A673 (cell line): ENCODE measurements around the gene MAPKAP1. TPM values are rescaled to one million over a fixed set of nuclear protein-coding genes. Genes with fewer than 3 reads are reported as not detected.

Source experiments
- BruUV-seq: library from RNA; stranded (reverse); fragments of 400-500 nt; replicated peaks from 2 replicates; lab custom pipeline; 2021; lab: Mats Ljungman, UMichigan
- CTCF ChIA-PET: fragments of 300-600 bp; sonication (Branson Sonifier 250); formaldehyde crosslinking; loops from one replicate; lab custom pipeline; 2022; ENCODE audit warnings: antibody characterized with exemption; lab: Charles Lee
- POLR2A ChIA-PET: fragments of 300-600 bp; sonication (Branson Sonifier 250); formaldehyde crosslinking; loops from one replicate; lab custom pipeline; 2022; ENCODE audit warnings: antibody characterized with exemption; ENCODE audit not compliant: low non-redundant PET; lab: Charles Lee
- DNase-seq: peaks from one replicate; pipeline ENCODE4 v3.0.0-alpha.2; 2015; ENCODE audit warnings: low spot score
- H3K27ac ChIP-seq: fragments of 200-600 bp; sonication (generic); 2 replicates; pipeline ENCODE4 v1.5.1; 2016; ENCODE audit warnings: mixed run types, low read depth, mild to moderate bottlenecking, mixed read lengths, antibody characterized with exemption, low read length; ENCODE audit not compliant: poor library complexity, severe bottlenecking
- H3K27me3 ChIP-seq: fragments of 200-600 bp; sonication (generic); replicated peaks from 2 replicates; pipeline ENCODE4 v1.6.1; 2017; ENCODE audit warnings: mixed run types, low read depth, mild to moderate bottlenecking, mixed read lengths, antibody characterized with exemption, low read length; ENCODE audit not compliant: insufficient read depth, poor library complexity
- H3K36me3 ChIP-seq: fragments of 200-600 bp; sonication (generic); 2 replicates; pipeline ENCODE4 v1.6.1; 2016; ENCODE audit warnings: mixed run types, mild to moderate bottlenecking, mixed read lengths, antibody characterized with exemption, low read length; ENCODE audit not compliant: insufficient read depth, poor library complexity, severe bottlenecking
- H3K4me1 ChIP-seq: fragments of 200-600 bp; sonication (generic); 2 replicates; pipeline ENCODE4 v1.6.1; 2017; ENCODE audit warnings: mixed run types, mild to moderate bottlenecking, mixed read lengths, antibody characterized with exemption, low read length; ENCODE audit not compliant: insufficient read depth, poor library complexity, severe bottlenecking
- H3K4me3 ChIP-seq: fragments of 200-600 bp; sonication (generic); 2 replicates; pipeline ENCODE4 v1.5.1; 2016; ENCODE audit warnings: low read depth, mixed run types, mild to moderate bottlenecking, mixed read lengths, low read length; ENCODE audit not compliant: poor library complexity, severe bottlenecking
- H3K9me3 ChIP-seq: fragments of 200-600 bp; sonication (generic); 2 replicates; pipeline ENCODE4 v1.6.1; 2016; ENCODE audit warnings: mixed run types, low read depth, mild to moderate bottlenecking, mixed read lengths, antibody characterized with exemption, low read length; ENCODE audit not compliant: poor library complexity, severe bottlenecking
- EZH2 ChIP-seq: fragments of 200-600 bp; sonication (generic); IDR thresholded peaks from 2 replicates; pipeline ENCODE4 v1.6.1; 2017; ENCODE audit warnings: borderline replicate concordance, low read depth, mild to moderate bottlenecking, mixed read lengths, antibody characterized with exemption, low read length; ENCODE audit not compliant: poor library complexity, severe bottlenecking
- intact Hi-C: fragments of 100-400 bp; cut with micrococcal nuclease; formaldehyde crosslinking; loops from one replicate; pipeline ENCODE4 v1.10.0; 2022; ENCODE audit not compliant: unreplicated experiment
- total RNA-seq: library from RNA; stranded (reverse); gene quantifications from 2 replicates; pipeline ENCODE4 v1.2.3, GENCODE V29; 2021
- TF ChIP-seq, protein P1 (sequence below): fragments of 300-800, 200-600 bp; sonication (generic); conservative IDR thresholded peaks from 2 replicates; pipeline ENCODE4 v1.5.1; 2017; ENCODE audit warnings: low read depth, mild to moderate bottlenecking, antibody characterized with exemption, low read length, moderate library complexity, mixed read lengths

The MAPKAP1 gene
- total RNA-seq, 1 experiment from 2014 or later: 98.7 TPM

DNA sequence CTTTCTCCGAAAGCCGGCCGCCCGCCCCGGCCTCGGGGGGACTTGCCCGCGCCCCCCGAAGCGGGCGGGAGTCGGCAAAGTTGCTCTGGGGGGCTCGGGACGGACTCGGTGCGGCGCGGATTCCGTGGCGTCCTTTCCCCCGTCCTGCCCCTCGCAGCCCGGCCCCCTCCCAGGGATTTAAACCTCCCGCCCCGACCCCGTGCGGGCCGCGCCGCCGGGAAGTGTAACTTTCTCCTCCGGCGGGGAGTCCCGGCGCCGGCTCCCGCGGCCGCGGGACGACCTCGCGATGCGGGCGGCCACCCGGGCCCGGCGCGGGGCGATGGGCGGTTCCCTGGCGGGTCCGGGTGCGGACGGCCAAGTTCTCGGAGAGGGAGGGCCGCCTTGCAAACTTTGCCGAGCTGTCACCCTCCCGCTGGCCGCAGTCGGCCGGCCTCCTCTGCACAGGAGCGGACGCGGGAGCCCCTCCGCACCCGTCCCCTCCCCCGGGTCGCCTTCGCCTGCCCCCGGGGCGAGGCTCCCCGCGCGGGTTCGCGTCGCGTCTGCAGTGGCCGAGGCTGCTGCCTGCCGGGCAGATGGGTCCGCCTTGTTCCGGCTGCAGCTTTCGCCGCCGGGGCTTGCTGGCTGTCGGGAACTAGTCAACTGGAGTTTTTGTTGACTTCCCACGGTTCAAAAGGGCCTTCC is 40.9 kb upstream of the MAPKAP1 start:
- intact Hi-C loops: no loop called here
- Histone ChIP-seq H3K27ac (no peak overlapping the region), H3K36me3 (no peaks in the 10 kb centered on the region), H3K9me3 (no peaks in the 10 kb centered on the region), H3K4me1 (peaks cover 19% of the 10 kb centered on the region), H3K27me3 (peaks cover 88% of the 10 kb centered on the region), H3K4me3 (peak overlapping the region; percentile 46)
- ChIA-PET POLR2A (no interaction called here), CTCF (no interaction called here)
- TF ChIP-seq EZH2: peak; percentile 97
- TF ChIP-seq, protein P1, sequence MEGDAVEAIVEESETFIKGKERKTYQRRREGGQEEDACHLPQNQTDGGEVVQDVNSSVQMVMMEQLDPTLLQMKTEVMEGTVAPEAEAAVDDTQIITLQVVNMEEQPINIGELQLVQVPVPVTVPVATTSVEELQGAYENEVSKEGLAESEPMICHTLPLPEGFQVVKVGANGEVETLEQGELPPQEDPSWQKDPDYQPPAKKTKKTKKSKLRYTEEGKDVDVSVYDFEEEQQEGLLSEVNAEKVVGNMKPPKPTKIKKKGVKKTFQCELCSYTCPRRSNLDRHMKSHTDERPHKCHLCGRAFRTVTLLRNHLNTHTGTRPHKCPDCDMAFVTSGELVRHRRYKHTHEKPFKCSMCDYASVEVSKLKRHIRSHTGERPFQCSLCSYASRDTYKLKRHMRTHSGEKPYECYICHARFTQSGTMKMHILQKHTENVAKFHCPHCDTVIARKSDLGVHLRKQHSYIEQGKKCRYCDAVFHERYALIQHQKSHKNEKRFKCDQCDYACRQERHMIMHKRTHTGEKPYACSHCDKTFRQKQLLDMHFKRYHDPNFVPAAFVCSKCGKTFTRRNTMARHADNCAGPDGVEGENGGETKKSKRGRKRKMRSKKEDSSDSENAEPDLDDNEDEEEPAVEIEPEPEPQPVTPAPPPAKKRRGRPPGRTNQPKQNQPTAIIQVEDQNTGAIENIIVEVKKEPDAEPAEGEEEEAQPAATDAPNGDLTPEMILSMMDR: no peak
- no TSS peak for BruUV-seq
- DNase-seq: no peak

DNA sequence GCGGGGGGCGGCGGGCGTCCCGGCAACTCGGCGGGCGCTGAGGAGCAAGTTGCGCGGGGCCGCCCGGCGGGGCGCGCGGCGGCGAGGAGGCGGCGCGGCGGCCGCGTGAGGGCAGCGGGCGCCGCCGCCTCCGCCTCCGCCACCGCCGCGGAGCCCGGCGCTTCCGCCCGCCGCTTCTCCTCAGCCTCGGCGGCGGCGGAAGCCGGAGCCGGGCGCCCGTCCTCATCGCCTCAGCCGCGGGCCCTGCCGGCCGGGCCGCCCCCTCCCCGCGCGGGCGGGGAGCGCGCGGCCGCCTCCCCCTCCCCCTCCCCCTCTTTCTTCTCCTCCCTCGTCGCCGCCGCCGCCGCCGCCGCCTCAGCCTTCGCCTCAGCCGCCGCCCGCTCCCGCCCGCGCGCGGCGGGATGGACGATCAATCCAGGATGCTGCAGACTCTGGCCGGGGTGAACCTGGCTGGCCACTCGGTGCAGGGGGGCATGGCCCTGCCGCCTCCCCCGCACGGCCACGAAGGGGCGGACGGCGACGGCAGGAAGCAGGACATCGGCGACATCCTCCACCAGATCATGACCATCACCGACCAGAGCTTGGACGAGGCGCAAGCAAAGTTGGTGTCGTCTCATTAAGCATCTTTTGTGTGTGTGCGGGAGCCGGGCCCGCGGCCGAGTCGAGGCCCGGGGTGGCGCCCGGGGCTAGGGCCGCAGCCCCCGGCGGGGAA is 40.2 kb upstream of the MAPKAP1 start, which contains the start of gene PBX3:
Gene PBX3 (plus strand): TSS at position 321 of the 712 bp plus-strand sequence.
- intact Hi-C loops: no loop called here
- no TSS peak for BruUV-seq

DNA sequence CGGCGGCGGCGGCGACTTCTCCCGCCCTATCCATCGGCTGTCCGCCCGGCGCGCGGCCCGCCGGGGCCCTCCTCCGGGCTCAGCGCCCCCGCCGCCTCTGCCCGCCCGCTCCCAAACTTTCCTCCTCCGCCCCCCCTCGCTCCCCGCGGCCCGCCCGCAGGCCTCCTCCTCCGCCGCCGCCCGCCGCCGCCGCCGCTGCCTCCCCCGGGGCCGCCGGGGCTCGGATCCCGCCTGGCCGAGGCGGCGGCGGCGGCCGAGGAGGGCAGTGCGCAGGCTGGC is 39.7 kb upstream of the MAPKAP1 start:
- peak overlapping the region; percentile 46 for H3K4me3 ChIP-seq
- ChIA-PET POLR2A (no interaction called here), CTCF (no interaction called here)
- intact Hi-C loops: no loop called here
- TF ChIP-seq, protein P1: no peak
- no peak for TF ChIP-seq EZH2
- H3K9me3 ChIP-seq: no peaks in the 10 kb centered on the region
- no peaks in the 10 kb centered on the region for H3K36me3 ChIP-seq
- H3K4me1 ChIP-seq: peaks cover 19% of the 10 kb centered on the region
- peaks cover 87% of the 10 kb centered on the region for H3K27me3 ChIP-seq
- DNase-seq: no peak
- H3K27ac ChIP-seq: no peak overlapping the region
- BruUV-seq: no TSS peak

More for the DNA sequence above, 40.2 kb upstream of the MAPKAP1 start, which contains the start of gene PBX3:
- Histone ChIP-seq H3K27me3 (peaks cover 87% of the 10 kb centered on the region), H3K27ac (no peak within 1 kb of the TSS), H3K4me3 (peak within 1 kb of the TSS; percentile 46), H3K36me3 (no peaks in the 10 kb centered on the region), H3K4me1 (peaks cover 19% of the 10 kb centered on the region), H3K9me3 (no peaks in the 10 kb centered on the region)
- peak; percentile 44 for DNase-seq
- ChIA-PET CTCF (no interaction called here), POLR2A (no interaction called here)
- TF ChIP-seq EZH2: no peak
- TF ChIP-seq, protein P1: no peak
